Stimulated activated CD8-positive, alpha-beta memory T cell treated with anti-CD3 and anti-CD28 coated beads, Interleukin-15, amount 100 ng/mL, for 4 hours (primary cell): Measurements from ENCODE around the gene DHRS13.
"Not testable (repeated sequence)": the region's sequence is repeated elsewhere in the genome, so short reads cannot be mapped to it uniquely, and the experiment has no call there.

ENCODE experiments used
- DNase-seq, 2 donors: peaks; one replicate each; pipeline ENCODE4 v3.0.0-alpha.2; 2020; ENCODE audit warnings: low read depth in 2 of 2

DHRS13 gene

DNA sequence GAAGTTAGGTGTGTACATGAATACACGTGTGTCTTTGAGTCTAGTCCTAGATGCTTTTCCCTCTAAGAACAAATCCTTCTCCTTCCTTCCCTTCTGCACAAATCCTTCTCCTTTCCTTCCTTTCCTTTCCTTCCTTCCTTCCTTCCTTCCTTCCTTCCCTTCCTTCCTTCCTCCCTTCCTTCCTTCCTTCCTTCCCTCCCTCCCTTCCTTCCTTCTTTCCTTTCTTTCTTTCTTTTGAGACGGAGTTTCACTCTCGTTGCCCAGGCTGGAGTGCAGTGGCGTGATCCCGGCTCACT, 615 bp upstream of the DHRS13 start:
- not testable (repeated sequence) for DNase-seq

- no peak for DNase-seq
These were observed 737 bp downstream of the DHRS13 start for GRCh38 chr17:28901866-28902818.

DNA sequence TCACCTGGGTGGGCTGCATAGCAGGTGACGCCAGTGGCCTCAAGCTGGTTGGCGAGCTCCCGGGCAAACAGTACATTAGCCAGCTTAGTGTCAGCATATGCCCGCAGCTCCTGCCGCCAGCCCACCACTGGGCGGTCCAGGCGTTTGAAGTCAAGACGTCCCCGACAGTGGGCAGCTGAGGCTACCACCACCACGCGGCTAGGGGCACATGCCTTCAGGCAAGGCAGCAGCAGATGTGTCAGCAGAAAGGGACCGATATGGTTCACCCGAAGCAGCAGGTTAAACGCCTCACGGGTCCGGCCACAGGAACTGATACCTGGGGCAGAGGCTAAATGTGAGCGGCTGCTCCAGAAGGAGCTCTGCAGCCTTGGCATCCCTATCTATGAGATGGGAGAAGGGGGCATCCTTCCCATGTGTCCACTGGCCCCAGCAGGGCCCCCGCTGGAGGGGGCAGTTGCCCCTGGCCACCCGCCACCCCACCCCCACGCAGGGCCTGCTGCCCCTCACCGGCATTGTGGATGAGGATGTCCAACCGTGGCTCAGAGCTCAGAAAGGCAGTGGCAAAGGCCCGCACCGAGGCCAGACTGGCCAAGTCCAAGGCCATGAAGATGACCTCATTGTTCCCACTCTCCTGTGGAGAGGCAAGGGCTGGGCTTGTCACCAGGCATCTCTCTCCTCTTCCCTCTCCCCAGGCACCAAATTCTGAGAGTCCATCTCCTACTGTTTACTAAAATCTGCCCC, 1.7 kb downstream of the DHRS13 start:
- DNase-seq = no peak

DNA sequence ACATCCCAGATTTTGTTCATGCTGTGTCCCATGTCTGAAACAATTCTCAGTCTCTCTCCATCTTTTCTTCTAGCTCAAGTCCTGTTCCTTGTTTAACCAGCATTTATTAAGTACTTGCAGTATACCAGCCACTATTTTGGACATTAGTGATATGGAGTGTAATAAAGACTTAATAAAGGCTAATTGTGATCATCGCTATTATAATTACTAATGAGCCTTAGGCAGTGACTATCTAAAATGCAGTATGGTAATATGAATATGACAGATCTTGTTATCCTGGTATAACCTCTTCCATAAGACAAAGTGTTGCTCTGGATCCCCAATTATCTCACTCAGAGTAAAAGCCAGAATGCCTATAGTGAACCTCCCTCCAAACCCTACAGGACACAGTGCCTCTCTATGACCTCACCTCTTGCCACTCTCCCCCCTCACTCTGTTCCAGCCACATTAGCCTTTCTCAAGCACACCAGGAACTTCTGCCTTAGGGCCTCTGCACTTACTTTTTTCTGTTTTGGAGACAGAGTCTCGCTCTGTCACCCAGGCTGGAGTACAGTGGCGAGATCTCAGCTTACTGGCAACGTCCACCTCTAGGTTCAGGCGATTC, 3.6 kb downstream of the DHRS13 start:
- no peak for DNase-seq

GRCh38 chr17:28898527-28898955, 4.3 kb downstream of the DHRS13 start:
- no peak for DNase-seq

DNA sequence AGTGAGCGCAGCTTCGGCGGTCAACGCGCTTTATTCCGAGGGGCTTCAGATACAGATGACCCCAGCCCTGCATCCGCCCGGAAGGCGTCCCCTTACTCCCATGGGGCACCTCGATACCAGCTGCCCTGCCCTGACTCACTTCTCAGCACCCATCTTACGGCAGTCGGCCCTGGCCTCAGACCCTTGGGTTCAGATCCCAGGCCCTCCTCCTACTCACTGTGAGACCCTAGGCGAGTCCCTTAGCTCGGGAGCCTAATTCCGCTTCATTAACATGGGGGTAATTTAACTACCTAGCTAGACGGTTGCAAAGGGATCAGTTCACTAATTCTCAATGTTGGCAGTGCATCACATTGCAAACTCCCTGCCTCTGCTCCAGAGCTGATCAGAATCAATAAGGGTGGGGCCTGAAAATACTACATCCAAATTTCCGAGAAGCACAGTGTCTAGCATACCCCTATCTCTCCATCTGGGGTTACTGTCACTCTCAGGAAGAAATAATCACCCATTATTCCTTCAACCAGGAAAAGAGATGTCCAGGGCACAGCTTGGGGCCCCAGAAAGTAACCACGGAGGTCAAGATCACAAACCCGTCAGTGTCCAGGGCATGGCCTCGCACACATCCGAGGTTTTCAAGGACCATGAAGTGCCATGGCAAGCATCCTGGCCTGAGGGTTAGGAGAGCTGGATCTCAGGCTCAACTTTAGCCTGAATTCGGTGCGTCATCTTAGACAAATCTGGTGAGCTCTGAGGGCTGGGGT, 4.9 kb downstream of the DHRS13 start:
- DNase-seq = no peak

DNA sequence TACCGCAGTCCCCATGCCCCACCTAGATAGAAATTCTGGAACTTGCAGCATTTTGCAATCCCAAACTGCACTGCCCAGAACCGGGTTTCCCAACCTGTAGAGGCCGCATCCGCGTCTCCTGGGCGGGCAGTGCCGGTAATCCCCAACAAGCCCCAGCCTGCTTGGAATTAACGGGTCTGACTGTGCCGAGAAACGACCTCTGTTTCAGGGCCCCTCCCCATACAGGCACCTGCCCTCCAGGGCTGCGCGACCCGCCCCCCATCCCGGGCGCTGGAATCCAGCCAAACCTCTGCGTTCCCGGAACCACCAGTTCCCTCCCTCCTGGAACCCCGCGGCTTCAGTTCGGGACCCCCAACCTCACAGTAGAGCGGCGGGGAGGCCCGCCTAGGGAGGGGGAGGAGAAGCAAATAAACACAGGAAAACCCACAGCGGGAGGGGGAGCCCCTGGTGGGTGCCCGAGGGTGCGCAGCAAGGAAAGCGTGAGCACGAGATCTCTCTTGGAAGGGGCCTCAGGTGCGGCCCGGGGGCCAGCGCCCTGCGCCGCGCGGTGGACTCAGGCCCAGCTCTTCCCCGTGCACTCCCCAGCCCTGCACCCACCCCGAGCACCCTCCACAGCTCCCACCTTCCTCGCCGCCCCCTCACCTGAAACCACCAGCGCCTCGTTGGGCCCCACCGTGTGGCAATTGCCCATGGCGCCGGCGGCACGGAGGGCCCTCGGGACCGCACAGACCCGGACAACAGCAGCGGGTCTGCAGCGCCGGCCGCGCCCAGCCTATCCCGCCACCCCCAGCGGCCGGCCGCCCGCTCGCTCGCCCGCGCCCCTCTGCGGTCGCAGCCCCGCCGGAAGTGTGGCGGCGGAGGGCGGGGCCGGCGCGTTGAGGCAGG, 5.8 kb downstream of the DHRS13 start, which contains the start of gene FLOT2:
TSS of gene FLOT2 (minus strand) at position 850 of the 885 bp plus-strand sequence. CDS start at position 691, 159 bp downstream.
- peak; percentile 22 to 35 for DNase-seq

- no peak for DNase-seq
These were observed 6.4 kb downstream of the DHRS13 start for GRCh38 chr17:28896491-28896883.

GRCh38 chr17:28895794-28896447, 7.0 kb downstream of the DHRS13 start:
- no peak for DNase-seq

- not testable (repeated sequence) for DNase-seq
These were observed 9.4 kb downstream of the DHRS13 start for GRCh38 chr17:28893248-28894183.

DNA sequence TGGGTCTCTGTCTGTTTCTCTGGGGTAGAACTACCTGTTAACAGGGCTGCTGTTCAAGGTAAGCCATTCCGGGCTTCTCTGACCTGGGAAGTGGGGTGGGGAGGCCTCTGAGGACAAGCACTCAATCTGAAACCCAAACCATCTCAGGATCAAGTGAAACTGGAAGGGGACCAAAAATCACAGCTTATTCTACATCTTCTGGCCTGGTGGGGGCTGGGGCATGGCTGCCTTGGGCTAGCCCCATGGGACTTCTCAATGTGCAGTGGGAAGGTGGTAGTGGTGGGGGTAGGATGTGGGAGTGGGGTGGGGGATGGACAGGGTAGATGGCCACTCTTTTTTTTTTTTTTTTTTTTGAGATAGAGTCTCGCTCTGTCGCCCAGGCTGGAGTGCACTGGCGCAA, 10.9 kb downstream of the DHRS13 start:
- no peak for DNase-seq

GRCh38 chr17:28891201-28891600, 11.7 kb downstream of the DHRS13 start:
- DNase-seq = no peak

DNA sequence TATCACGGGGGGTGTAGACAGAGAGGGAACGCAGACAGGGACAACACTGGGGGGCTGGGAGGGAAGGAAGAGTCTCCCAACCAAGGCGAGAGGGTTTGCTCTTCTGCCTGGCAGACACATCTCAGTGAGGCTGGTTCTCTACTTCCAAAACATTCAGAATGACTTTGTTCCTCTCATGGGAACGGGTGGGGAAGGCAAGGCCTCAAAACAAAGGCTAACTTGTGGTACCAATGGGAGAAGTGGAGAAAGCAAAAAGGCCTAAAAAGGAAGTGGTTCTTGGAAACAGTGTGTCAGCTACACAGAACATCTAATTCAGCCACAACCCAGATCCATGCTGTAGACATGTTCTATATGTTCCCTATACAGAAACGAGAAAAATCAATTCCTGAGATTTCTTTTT, 12.9 kb downstream of the DHRS13 start:
- DNase-seq = no peak

- no peak for DNase-seq
These were observed 14.0 kb downstream of the DHRS13 start for GRCh38 chr17:28888832-28889231.

DNA sequence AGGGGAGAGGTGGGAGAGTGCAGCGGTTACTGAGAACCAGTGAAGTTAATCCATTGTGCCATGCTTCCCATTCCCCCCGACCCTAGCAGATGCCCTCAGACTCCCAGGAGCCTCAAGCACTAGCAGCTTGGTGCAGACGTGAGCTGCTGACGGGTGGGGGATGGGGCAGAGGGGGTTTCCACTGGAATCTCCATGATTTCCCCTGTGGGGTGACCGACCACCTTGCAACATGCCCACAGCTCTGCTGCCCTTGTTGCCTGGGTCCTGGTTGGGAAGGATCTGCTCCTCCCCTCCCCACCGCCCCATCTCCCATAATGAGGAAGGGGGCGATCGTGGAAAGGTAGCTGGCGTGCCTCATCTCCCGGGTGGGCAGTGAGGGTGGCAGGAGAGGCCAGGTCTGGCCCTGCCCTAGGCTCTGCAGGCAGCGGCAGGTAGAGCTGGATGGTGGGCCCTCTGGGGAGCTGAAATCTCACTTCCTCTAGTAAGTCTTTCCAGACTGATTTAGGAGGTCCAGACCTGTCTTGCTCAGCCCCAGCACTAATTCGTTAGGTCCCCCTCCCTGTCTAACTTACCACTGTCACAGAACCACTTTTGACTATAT, 14.9 kb downstream of the DHRS13 start:
- DNase-seq = no peak

GRCh38 chr17:28885951-28886350, 16.9 kb downstream of the DHRS13 start:
- no peak for DNase-seq

DNA sequence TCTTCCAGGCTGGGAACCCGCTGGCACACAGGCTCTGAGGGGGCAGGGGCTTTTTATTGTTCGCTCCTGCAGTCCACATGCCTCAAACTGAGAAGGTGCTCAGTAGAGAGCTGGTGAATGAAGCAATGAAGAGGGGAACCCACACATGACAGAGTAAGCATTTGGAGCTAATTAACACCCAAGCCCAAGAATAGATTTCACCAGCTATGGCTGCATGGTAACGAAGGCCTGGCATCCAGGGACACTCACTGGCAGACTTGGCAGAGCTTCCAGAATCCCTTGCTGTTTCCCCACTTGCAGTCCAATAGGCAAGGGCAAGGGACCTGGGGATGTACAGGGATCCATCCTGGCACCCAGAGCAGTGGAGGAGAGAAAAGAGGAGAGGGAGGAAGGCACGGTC, 17.5 kb downstream of the DHRS13 start:
- DNase-seq = no peak

GRCh38 chr17:28883967-28884702, 18.7 kb downstream of the DHRS13 start:
- DNase-seq = no peak
